GOT3 (cell line): ENCODE data around the gene KLHL1.
"Not testable (repeated sequence)": the region's sequence is repeated elsewhere in the genome, so short reads cannot be mapped to it uniquely, and the experiment has no call there.

Experiments
- DNase-seq: peaks from one replicate; lab custom pipeline; 2025; ENCODE audit warnings: mixed read lengths; lab: John Stamatoyannopoulos, UW

The KLHL1 gene, protein sequence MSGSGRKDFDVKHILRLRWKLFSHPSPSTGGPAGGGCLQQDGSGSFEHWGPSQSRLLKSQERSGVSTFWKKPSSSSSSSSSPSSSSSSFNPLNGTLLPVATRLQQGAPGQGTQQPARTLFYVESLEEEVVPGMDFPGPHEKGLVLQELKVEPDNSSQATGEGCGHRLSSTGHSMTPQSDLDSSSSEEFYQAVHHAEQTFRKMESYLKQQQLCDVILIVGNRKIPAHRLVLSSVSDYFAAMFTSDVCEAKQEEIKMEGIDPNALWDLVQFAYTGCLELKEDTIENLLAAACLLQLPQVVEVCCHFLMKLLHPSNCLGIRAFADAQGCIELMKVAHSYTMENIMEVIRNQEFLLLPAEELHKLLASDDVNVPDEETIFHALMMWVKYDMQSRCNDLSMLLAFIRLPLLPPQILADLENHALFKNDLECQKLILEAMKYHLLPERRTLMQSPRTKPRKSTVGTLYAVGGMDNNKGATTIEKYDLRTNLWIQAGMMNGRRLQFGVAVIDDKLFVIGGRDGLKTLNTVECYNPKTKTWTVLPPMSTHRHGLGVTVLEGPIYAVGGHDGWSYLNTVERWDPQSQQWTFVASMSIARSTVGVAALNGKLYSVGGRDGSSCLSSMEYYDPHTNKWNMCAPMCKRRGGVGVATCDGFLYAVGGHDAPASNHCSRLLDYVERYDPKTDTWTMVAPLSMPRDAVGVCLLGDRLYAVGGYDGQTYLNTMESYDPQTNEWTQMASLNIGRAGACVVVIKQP

DNA sequence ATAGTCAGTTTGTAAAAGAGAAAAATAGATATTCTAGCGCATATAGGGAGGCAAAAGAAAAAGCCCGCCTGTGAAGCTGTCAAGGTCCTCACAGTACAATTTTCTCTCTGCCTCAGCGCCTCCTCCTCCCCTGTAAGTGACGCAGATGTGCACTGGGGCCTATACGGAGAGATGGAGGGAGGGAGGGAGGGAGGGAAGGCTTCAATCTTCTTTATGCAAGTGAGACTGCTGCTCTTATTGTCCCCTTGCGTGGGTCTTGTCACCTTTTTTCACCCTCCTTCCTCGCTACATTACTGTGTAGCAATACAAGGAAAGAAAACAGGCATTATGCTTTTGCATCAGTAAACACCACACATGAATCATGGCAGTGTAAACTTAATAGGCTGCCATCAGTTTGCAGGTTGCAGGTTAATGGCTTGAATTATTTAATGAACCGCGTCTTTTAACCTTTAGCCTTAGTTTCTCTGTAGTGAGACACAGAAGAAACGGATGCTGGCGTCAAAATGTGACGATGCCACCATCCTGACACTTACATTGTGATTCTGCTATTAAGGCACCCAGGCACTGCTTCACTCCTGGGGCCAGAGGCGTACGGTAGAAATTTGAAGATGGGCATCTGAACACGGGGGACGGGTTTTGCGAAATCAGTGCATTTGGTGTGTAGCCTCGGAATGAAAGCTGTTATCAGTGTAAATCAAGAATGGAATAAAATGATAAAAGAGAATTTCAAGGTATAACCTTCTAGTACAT lies at the start of gene KLHL1:
Gene KLHL1, minus strand, starts transcription at position 97 of the 750 bp plus-strand sequence. CDS start 753 bp downstream, outside the sequence.
- DNase-seq = no peak

GRCh38 chr13:70142658-70143057 lies 34.4 kb upstream of the KLHL1 start:
- not testable (repeated sequence) for DNase-seq

- no peak for DNase-seq
Measured at GRCh38 chr13:70128098-70128497, 19.8 kb upstream of the KLHL1 start.

DNA sequence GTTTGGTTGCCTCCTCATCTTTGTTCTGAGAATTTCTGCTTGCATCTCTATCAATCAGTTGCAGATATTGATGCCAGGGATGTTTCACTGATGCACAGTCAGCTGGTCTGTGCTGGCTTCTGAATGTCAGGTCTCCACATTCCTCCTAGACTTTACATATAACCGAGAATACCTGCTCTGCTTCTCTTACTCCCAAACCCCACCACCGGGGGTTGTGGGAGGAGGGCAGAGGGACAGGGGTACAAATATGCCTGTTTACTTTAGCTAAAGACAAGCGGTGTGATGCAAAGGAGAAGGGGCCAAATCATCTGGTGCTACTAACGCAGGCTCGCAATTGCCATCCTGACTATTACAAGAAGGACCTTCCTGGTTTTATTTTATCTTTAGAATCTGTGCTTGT lies 17.4 kb upstream of the KLHL1 start:
- no peak for DNase-seq

- no peak for DNase-seq
Measured at GRCh38 chr13:70117338-70117905, 9.2 kb upstream of the KLHL1 start.

GRCh38 chr13:70107498-70108281 lies 562 bp downstream of the KLHL1 start, which contains the start of gene ATXN8OS:
TSS of gene ATXN8OS (plus strand) at chr13:70107826.
- DNase-seq = no peak

DNA sequence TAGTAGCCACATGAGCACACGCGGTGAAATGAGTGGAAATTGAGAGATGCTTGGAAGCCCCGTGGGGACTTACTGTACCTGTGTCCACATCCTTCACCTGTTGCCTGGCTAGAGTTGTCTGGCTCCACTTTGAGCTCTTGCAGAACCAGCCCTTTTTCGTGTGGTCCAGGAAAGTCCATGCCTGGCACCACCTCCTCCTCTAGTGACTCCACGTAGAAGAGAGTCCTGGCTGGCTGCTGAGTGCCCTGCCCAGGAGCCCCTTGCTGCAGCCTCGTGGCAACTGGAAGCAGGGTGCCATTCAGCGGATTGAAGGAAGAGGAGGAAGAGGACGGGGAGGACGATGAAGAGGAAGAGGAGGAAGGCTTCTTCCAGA lies 1.1 kb downstream of the KLHL1 start:
- no peak for DNase-seq

DNA sequence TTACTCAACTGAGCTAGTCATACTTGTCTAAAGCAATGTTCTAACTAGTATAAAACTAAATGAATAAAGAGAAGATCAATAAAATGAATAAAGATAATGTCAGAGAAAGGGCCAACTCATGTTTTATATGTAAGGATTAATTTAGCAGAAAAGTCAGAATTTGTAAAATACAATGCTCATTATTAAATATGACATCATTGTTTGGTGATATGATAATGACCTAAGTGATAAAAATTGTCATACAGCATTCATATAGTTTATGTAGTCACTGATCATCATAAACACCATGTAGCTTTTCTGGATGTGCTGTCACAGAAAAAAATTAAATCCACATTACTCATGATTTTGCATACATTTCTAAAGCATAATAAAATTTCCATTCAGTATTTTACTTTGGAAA lies 3.8 kb downstream of the KLHL1 start:
- DNase-seq = no peak

- no peak for DNase-seq
Measured at GRCh38 chr13:70098669-70099068, 9.6 kb downstream of the KLHL1 start.

- no peak for DNase-seq
Measured at GRCh38 chr13:70090036-70090723, 18.1 kb downstream of the KLHL1 start.

- no peak for DNase-seq
Measured at GRCh38 chr13:70088926-70089325, 19.3 kb downstream of the KLHL1 start.

- no peak for DNase-seq
Measured at GRCh38 chr13:70087247-70087646, 21.0 kb downstream of the KLHL1 start.

- no peak for DNase-seq
Measured at GRCh38 chr13:70080012-70080411, 28.2 kb downstream of the KLHL1 start.

GRCh38 chr13:70054572-70054971 lies 53.7 kb downstream of the KLHL1 start:
- DNase-seq = no peak

- no peak for DNase-seq
Measured at GRCh38 chr13:70051531-70051930, 56.7 kb downstream of the KLHL1 start.

- no peak for DNase-seq
Measured at GRCh38 chr13:70043685-70044084, 64.6 kb downstream of the KLHL1 start.

GRCh38 chr13:70042193-70042592 lies 66.1 kb downstream of the KLHL1 start:
- no peak for DNase-seq

DNA sequence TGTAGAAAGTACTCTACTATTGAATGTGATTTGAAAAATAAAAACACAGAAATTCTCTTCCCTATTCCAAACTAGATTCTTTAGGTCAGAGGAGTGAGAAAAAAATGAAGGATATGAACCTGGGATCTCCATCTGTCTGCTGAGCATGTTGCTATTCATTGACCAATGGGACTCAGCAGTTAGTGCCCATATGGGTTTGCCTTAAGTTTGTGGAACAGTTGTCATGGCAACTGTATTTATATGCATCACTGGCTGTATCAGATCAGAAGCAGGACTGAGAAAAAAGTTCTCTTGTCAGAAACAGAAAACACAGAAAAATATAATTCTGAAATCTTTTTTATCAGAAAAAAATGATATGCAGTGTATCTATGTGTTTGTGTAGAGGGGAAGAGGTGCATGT lies 74.0 kb downstream of the KLHL1 start:
- DNase-seq = no peak

DNA sequence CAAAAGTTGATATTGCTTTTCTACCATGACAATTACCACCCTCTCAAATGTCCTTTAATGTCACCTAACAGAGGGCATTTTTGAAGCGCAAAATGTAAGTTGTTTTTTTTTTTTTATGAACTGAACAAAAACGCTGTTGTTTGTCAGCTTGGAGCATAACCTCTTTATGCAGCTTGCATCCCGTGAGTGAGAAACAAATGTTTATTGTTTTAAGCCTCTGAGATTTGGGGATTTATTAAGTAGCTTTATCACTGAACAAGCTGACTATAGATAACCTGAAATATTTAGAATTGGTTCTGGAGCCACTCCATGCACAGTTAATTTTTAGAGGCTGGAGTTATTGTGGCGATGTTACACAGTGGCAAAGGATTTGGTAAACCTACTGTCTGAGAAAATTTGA lies 80.7 kb downstream of the KLHL1 start:
- no peak for DNase-seq

DNA sequence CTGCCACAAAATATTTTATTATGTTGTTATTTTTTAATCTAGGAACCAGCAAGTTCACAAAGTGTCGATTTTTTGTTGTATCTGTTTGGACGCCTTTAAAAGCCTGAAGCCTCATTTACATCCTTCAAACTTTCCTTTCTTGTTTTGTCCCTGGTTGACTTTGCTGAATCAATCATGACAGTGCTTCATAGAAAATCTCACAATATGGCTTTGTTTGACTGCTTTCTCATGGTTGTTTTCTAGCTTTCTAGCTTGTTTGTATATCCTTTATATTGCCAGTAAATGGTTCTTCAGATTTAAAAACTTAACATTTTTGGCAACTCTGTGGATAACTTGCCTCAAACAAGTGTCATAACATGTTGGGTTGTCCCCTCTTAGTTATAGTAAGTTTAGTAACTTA lies 84.7 kb downstream of the KLHL1 start:
- no peak for DNase-seq

DNA sequence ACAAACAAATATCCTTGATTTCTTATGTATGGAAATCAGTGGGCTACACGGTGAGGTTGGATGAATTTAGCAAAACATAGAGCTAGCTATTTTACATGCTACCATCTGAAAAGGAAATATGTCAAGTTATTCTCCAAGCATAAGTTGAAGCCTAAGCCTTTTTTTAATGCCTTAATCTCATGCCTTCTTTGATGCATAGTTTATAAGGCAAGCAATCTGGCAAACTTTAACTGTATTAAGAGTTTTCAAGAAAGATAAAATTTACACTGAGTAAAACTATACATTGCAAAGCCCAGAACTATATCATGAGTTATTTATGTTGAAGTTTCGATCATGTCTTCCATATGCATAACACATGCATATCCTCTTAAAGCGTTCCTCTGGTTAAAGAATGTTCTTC lies 85.6 kb downstream of the KLHL1 start:
- DNase-seq = no peak
